Activated B cell treated with CpG ODN at 0.5 μM for 24 hours (primary cell): Measurements from ENCODE around the gene ALG8. TPM values are rescaled to one million over a fixed set of nuclear protein-coding genes. Genes with fewer than 3 reads are reported as not detected.
"Not testable (repeated sequence)": the region's sequence is repeated elsewhere in the genome, so short reads cannot be mapped to it uniquely, and the experiment has no call there.

Source experiments
- ATAC-seq: fragments of 200-7000 bp; cut with Tn5 transposase; one replicate; pipeline ENCODE4 v1.10.0; 2021; ENCODE audit warnings: low read depth, mild to moderate bottlenecking, moderate library complexity
- CTCF ChIA-PET: fragments of 350-600 bp; sonication (Branson Sonifier 250); formaldehyde crosslinking; loops from one replicate; lab custom pipeline; 2021; ENCODE audit warnings: antibody characterized with exemption; lab: Charles Lee
- POLR2A ChIA-PET: fragments of 350-600 bp; sonication (Branson Sonifier 250); formaldehyde crosslinking; loops from one replicate; lab custom pipeline; 2021; ENCODE audit warnings: antibody characterized with exemption; lab: Charles Lee
- DNase-seq: peaks from one replicate; pipeline ENCODE4 v3.0.0; 2022
- H3K27ac Mint-ChIP-seq: one replicate; pipeline ENCODE4 v1.8.0; 2020; ENCODE audit warnings: mixed read lengths
- H3K27me3 Mint-ChIP-seq: one replicate; pipeline ENCODE4 v1.8.0; 2021; ENCODE audit warnings: mixed read lengths
- H3K36me3 Mint-ChIP-seq: one replicate; pipeline ENCODE4 v1.8.0; 2021; ENCODE audit warnings: low read depth, mixed read lengths
- H3K4me1 Mint-ChIP-seq: one replicate; pipeline ENCODE4 v1.8.0; 2021; ENCODE audit warnings: mixed read lengths
- H3K4me3 Mint-ChIP-seq: one replicate; pipeline ENCODE4 v1.8.0; 2020; ENCODE audit warnings: mild to moderate bottlenecking, mixed read lengths
- H3K9me3 Mint-ChIP-seq: one replicate; pipeline ENCODE4 v1.8.0; 2020; ENCODE audit warnings: mixed read lengths
- intact Hi-C: fragments of 100-400 bp; cut with micrococcal nuclease; formaldehyde crosslinking; loops from one replicate; pipeline ENCODE4 v1.15.1; 2024
- total RNA-seq: library from RNA; stranded (reverse); gene quantifications from 2 replicates; pipeline ENCODE4 v1.2.3, GENCODE V29; 2022
- TF ChIP-seq, protein P1 (sequence below): fragments of 200-600 bp; IDR thresholded peaks from one replicate; pipeline ENCODE4 v1.8.0; 2022; ENCODE audit warnings: antibody characterized with exemption, mild to moderate bottlenecking

ALG8 gene
- total RNA-seq, 1 donor from 2014 or later, result 46.0 TPM

- DNase-seq, result no peak
- no peaks in the 10 kb centered on the region for H3K4me1 Mint-ChIP-seq
- no peak for ATAC-seq
- POLR2A ChIA-PET, result no interaction called here
- H3K4me3 Mint-ChIP-seq, result no peak overlapping the region
- no peak overlapping the region for H3K27ac Mint-ChIP-seq
- peaks cover 9% of the 10 kb centered on the region for H3K9me3 Mint-ChIP-seq
- CTCF ChIA-PET, result no interaction called here
- H3K36me3 Mint-ChIP-seq, result peaks cover 22% of the 10 kb centered on the region
- TF ChIP-seq, protein P1, sequence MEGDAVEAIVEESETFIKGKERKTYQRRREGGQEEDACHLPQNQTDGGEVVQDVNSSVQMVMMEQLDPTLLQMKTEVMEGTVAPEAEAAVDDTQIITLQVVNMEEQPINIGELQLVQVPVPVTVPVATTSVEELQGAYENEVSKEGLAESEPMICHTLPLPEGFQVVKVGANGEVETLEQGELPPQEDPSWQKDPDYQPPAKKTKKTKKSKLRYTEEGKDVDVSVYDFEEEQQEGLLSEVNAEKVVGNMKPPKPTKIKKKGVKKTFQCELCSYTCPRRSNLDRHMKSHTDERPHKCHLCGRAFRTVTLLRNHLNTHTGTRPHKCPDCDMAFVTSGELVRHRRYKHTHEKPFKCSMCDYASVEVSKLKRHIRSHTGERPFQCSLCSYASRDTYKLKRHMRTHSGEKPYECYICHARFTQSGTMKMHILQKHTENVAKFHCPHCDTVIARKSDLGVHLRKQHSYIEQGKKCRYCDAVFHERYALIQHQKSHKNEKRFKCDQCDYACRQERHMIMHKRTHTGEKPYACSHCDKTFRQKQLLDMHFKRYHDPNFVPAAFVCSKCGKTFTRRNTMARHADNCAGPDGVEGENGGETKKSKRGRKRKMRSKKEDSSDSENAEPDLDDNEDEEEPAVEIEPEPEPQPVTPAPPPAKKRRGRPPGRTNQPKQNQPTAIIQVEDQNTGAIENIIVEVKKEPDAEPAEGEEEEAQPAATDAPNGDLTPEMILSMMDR, result no peak
- no peaks in the 10 kb centered on the region for H3K27me3 Mint-ChIP-seq
- intact Hi-C loops, result no loop called here
Observed at GRCh38 chr11:78180751-78181150, 41.3 kb upstream of the ALG8 start.

- Mint-ChIP-seq H3K4me1 (no peaks in the 10 kb centered on the region), H3K27me3 (no peaks in the 10 kb centered on the region), H3K9me3 (peaks cover 9% of the 10 kb centered on the region), H3K27ac (no peak overlapping the region), H3K36me3 (peaks cover 22% of the 10 kb centered on the region), H3K4me3 (no peak overlapping the region)
- no peak for DNase-seq
- ChIA-PET POLR2A (no interaction called here), CTCF (no interaction called here)
- TF ChIP-seq, protein P1, result no peak
- no peak for ATAC-seq
- intact Hi-C loops, result no loop called here
Observed at GRCh38 chr11:78179459-78180071, 40.1 kb upstream of the ALG8 start.

DNA sequence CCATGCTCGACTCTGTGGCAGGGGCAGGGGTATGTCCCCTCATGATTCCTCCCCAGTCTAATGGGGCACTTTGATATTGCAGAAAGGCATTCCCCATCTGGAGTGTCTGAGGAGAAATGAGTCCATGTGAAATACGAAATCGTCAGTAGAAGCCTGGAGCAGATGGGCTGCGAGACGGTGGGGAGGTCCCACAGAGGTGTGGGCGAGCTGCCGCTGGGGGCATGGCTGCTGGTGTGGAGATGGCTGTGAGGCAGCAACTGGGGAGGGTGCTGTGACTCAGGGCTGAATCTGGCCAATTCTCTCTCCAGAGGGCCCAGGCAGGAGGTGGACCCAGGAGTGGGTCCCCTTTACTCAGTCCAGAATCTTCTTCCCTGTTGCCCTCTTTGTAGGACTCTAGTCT is 37.8 kb upstream of the ALG8 start:
- TF ChIP-seq, protein P1, result no peak
- ATAC-seq, result no peak
- no peaks in the 10 kb centered on the region for H3K4me1 Mint-ChIP-seq
- H3K4me3 Mint-ChIP-seq, result no peak overlapping the region
- CTCF ChIA-PET, result no interaction called here
- intact Hi-C loops, result no loop called here
- H3K36me3 Mint-ChIP-seq, result peaks cover 35% of the 10 kb centered on the region
- POLR2A ChIA-PET, result no interaction called here
- no peak overlapping the region for H3K27ac Mint-ChIP-seq
- H3K27me3 Mint-ChIP-seq, result no peaks in the 10 kb centered on the region
- H3K9me3 Mint-ChIP-seq, result peaks cover 9% of the 10 kb centered on the region
- DNase-seq, result no peak

DNA sequence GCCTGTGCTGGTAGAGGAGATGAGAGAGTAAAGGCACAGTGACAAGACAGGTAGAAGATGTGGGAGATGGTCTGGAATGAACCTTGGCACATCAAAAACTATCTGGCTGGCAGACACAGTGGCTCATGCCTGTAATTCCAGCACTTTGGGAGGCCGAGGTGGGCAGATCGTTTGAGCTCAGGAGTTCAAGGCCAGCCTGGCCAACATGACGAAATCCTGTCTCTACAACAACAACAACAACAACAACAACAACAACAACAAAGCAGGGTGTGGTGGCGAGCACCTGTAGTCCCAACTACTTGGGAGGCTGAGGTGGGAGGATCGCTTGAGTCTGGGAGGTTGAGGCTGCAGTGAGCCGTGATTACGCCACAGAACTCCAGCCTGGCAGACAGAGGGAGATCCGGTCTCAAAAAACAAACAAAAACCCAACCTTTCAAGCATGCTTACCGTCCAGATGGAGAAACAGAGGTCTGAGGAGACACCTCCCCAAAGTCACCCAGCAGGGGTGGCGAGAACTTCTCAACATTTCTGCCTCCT is 37.2 kb upstream of the ALG8 start:
- CTCF ChIA-PET, result no interaction called here
- no peaks in the 10 kb centered on the region for H3K4me1 Mint-ChIP-seq
- intact Hi-C loops, result no loop called here
- peaks cover 34% of the 10 kb centered on the region for H3K36me3 Mint-ChIP-seq
- peaks cover 9% of the 10 kb centered on the region for H3K9me3 Mint-ChIP-seq
- no peak for ATAC-seq
- DNase-seq, result no peak
- H3K27ac Mint-ChIP-seq, result no peak overlapping the region
- no peaks in the 10 kb centered on the region for H3K27me3 Mint-ChIP-seq
- TF ChIP-seq, protein P1, result no peak
- H3K4me3 Mint-ChIP-seq, result no peak overlapping the region
- POLR2A ChIA-PET, result no interaction called here

DNA sequence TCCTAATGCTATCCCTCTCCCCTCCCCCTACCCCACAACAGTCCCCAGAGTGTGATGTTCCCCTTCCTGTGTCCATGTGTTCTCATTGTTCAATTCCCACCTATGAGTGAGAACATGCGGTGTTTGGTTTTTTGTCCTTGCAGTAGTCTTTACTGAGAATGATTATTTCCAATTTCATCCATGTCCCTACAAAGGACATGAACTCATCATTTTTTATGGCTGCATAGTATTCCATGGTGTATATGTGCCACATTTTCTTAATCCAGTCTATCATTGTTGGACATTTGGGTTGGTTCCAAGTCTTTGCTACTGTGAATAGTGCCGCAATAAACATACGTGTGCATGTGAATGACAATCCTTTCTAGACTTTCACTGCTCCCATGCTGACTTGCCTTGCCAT is 36.4 kb upstream of the ALG8 start:
- H3K4me1 Mint-ChIP-seq, H3K4me3 Mint-ChIP-seq, H3K27me3 Mint-ChIP-seq, ATAC-seq, DNase-seq, H3K9me3 Mint-ChIP-seq, CTCF ChIA-PET, H3K27ac Mint-ChIP-seq, POLR2A ChIA-PET, intact Hi-C loops: not testable (repeated sequence)
- peaks cover 29% of the 10 kb centered on the region for H3K36me3 Mint-ChIP-seq
